ENCODE results near the gene KRT7. TPM values are rescaled to one million over a fixed set of nuclear protein-coding genes. Genes with fewer than 3 reads are reported as not detected.
"Not testable (repeated sequence)": the region's sequence is repeated elsewhere in the genome, so short reads cannot be mapped to it uniquely, and the experiment has no call there.

The KRT7 gene
- total RNA-seq, 1 donor from 2014 or later = 335 TPM

GRCh38 chr12:52229836-52230343 lies 3.2 kb upstream of the KRT7 start:
- DNase-seq (ENCODE audit: low spot score) = no peak

GRCh38 chr12:52230364-52231281 lies 2.4 kb upstream of the KRT7 start:
- DNase-seq (ENCODE audit: low spot score) = no peak

GRCh38 chr12:52231305-52232202 lies 1.5 kb upstream of the KRT7 start:
- no peak for DNase-seq (ENCODE audit: low spot score)

GRCh38 chr12:52232203-52232673 lies 805 bp upstream of the KRT7 start:
- no peak for DNase-seq (ENCODE audit: low spot score)

GRCh38 chr12:52233462-52234207 lies 592 bp downstream of the KRT7 start:
- DNase-seq (ENCODE audit: low spot score) = no peak

GRCh38 chr12:52234223-52234810 lies 1.3 kb downstream of the KRT7 start:
- no peak for DNase-seq (ENCODE audit: low spot score)

GRCh38 chr12:52235001-52235764 lies 2.1 kb downstream of the KRT7 start:
- DNase-seq (ENCODE audit: low spot score) = no peak

- DNase-seq (ENCODE audit: low spot score) = no peak
Observed at GRCh38 chr12:52235822-52236361, 2.8 kb downstream of the KRT7 start.

- no peak for DNase-seq (ENCODE audit: low spot score)
Observed at GRCh38 chr12:52236386-52237050, 3.5 kb downstream of the KRT7 start.

GRCh38 chr12:52238207-52238840 lies 5.3 kb downstream of the KRT7 start:
- no peak for DNase-seq (ENCODE audit: low spot score)

- no peak for DNase-seq (ENCODE audit: low spot score)
Observed at GRCh38 chr12:52238916-52239646, 6.0 kb downstream of the KRT7 start.

- no peak for DNase-seq (ENCODE audit: low spot score)
Observed at GRCh38 chr12:52239767-52240166, 6.7 kb downstream of the KRT7 start.

GRCh38 chr12:52240247-52240646 lies 7.2 kb downstream of the KRT7 start:
- not testable (repeated sequence) for DNase-seq (ENCODE audit: low spot score)

GRCh38 chr12:52241205-52241842 lies 8.3 kb downstream of the KRT7 start:
- no peak for DNase-seq (ENCODE audit: low spot score)

GRCh38 chr12:52242442-52243258 lies 9.6 kb downstream of the KRT7 start:
- DNase-seq (ENCODE audit: low spot score) = no peak

GRCh38 chr12:52243259-52243855 lies 10.3 kb downstream of the KRT7 start:
- DNase-seq (ENCODE audit: low spot score) = no peak

All from mucosa of gallbladder (tissue), 1 donor.